Measurements from ENCODE around the gene FAM170A.

Gene FAM170A, protein sequence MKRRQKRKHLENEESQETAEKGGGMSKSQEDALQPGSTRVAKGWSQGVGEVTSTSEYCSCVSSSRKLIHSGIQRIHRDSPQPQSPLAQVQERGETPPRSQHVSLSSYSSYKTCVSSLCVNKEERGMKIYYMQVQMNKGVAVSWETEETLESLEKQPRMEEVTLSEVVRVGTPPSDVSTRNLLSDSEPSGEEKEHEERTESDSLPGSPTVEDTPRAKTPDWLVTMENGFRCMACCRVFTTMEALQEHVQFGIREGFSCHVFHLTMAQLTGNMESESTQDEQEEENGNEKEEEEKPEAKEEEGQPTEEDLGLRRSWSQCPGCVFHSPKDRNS

GRCh38 chr5:119629339-119629738 lies at the start of gene FAM170A:
TSS of gene FAM170A (plus strand) at chr5:119629558. CDS start at chr5:119629769, 211 bp downstream.
- DNase-seq: no peak

GRCh38 chr5:119582987-119583386 lies 46.4 kb upstream of the FAM170A start:
- DNase-seq: no peak

GRCh38 chr5:119583684-119584083 lies 45.7 kb upstream of the FAM170A start:
- DNase-seq: no peak

- no peak for DNase-seq
Measured at GRCh38 chr5:119596046-119596445, 33.3 kb upstream of the FAM170A start.

DNA sequence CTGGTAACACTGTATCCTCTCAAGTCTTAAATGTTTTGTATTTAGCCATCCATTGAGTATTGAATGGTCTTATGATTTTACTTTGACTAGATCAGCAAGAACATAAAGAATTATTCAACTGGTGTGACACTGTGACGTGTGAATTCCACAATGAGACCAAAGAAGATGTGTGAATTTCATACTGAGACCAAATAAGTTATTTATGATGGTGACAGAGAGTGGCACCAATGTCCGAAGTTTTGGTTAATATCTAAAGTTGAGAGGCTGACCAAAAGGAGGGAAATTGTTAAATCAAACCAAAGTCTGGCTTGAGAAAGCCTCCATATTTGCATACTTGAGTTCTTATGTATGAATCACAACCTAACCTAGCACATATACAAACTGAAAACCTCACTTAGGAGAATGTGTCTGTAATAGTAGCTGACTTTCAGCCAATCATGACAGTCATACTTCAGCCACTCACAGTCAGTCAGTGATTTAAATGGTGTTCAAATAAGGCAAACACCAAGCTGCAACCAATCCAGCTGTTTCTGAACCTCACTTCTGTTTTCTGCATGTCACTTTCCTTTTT lies 31.5 kb upstream of the FAM170A start:
- no peak for DNase-seq

DNA sequence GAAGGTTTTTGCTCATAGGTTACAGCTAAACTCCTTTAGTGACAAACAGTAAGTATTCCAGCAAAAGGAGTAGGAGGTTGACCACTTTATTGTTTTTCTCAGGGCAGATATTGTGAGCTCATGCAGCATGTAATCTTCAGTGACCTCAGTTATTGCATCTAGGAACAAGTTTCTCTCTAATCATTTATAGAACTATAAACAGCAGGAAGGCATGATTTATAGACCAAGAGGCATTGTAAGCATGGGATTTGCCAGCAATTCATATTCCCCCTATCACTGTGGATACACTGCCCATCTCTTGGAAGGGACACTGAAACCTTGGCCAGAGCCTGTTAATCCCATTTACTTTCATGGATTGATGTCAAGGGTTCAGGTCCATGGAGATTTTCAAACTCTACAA lies 15.4 kb upstream of the FAM170A start:
- no peak for DNase-seq

- DNase-seq: no peak
Measured at GRCh38 chr5:119614838-119615237, 14.5 kb upstream of the FAM170A start.

DNA sequence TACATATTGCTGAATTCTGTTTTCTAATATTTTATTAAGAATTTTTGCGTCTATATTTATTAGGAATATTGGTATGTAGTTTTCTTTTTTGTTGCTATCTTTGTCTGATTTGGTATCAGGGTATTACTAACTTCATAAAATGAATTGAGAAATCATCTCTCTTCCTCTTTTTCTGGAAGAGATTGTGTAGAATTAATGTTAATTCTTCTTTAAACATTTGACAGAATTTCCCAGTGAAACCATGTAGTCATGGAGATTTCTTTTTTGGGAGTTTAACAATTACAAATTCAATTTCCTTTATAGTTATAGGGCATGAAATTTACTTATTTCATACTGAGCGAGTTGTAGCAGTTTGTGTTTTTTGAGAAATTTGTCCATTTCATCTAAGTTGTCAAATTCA lies 3.3 kb upstream of the FAM170A start:
- DNase-seq: no peak

- no peak for DNase-seq
Measured at GRCh38 chr5:119630752-119631440, 1.5 kb downstream of the FAM170A start.

DNA sequence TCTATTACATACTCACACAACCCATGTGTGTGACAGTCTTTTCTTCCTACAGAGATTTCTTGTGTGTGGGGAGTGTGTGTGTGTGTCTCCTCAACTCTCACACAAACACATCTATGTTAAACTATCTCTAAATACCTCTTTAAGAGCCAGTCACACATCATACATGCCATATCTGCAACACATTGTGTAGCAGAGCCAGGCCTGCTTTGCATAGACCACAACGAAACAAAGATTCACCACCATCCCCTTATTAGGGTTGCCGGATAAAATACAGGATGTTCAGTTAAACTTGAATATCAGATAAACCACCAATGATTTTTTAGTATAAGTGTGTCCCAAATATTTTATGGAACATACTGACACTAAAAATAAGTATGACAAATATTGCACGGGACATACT lies 2.3 kb downstream of the FAM170A start:
- no peak for DNase-seq

DNA sequence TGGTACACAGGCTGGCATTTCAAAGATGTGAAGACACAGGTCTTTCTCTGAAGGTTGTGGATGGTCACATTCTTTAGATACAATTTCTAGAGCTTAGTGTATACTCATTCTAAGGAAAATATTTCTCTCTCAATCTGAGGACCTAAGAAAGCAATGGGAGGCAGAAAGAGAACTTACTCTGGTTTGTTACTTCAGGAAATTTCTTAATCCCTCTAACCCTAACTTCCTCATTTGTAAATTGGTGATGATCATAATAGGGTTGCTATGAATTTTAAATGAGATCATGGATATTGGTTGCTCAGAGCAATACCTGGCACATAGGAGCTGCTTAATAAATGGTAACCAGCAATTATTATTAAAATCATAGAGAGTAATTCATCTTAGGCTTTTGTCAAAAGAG lies 22.1 kb downstream of the FAM170A start:
- DNase-seq: no peak

- no peak for DNase-seq
Measured at GRCh38 chr5:119655061-119655460, 25.7 kb downstream of the FAM170A start.

- no peak for DNase-seq
Measured at GRCh38 chr5:119656023-119656422, 26.7 kb downstream of the FAM170A start.

GRCh38 chr5:119666542-119666941 lies 37.2 kb downstream of the FAM170A start:
- no peak for DNase-seq

DNA sequence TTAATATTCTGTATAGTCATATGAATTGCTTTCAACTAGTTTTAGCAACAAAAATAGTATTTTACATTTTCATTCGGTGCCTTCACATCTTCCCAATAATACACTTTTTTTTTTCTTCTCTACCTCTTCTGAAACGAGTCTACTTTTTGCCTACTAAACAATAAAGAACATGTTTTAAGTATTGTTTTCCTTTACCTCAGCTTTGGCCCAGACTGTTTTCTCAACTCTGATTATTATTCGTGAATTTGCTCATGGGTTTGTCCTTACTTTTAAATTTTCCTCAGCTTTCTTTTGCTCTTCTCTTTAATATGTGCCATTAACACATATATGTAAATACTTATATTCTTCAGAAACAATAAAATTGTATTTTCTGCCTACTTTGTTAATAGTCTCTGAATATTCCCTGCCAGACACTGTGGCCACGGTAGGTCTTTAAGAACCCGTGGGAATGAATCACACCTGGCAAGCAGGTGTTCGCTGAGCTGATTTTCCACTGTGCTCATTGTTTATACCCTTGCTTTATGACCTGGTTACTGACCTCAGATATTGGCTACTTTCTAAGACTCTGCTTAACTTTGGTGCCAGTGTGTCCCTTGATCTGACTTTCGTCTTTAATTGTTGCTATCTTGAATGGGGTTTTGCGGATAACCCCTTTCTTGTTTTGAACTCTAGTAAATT lies 49.1 kb downstream of the FAM170A start:
- no peak for DNase-seq

DNA sequence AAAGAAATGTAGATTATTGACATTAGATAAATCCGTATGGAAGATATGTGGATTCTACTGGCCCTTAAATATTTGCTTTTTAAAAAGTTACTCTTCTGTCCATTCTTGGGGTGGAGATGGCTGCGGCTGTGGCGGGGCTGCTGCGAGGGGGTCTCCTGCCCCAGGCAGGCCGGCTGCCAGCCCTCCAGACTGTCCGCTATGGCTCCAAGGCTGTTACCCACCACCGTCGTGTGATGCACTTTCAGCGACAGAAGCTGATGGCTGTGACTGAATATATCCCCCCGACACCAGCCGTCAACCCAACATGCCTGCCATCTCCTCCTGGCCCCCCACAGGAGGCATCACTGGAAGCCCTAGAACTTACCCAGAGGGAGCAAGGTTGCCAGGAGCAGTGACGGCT lies 50.7 kb downstream of the FAM170A start:
- DNase-seq: no peak

GRCh38 chr5:119681734-119682133 lies 52.4 kb downstream of the FAM170A start:
- no peak for DNase-seq

GRCh38 chr5:119682372-119682771 lies 53.0 kb downstream of the FAM170A start:
- DNase-seq: no peak

Measured in NCI-H1436 treated with DMSO at 0.1 percent for 48 hours (cell line).